Activated CD4-positive, alpha-beta memory T cell treated with anti-CD3 and anti-CD28 coated beads, Interleukin-2, amount 10 ng/mL, durations not matched to agents 7 days and 5 days (primary cell): ENCODE data around the gene GABARAPL2. TPM values are rescaled to one million over a fixed set of nuclear protein-coding genes. Genes with fewer than 3 reads are reported as not detected.

Experiments used
- total RNA-seq, 2 experiments: library from RNA; stranded (reverse); gene quantifications; one replicate each; pipeline ENCODE4 v1.2.3, GENCODE V29; 2021

Gene GABARAPL2
- total RNA-seq, 2 experiments from 2014 or later: 84.9 to 86.2 TPM

Other genes starting within 250 kb of the GABARAPL2 start
- gene CFDP1, start 132.9 kb upstream of the GABARAPL2 start, total RNA-seq: 10 to 100 TPM; 35.1 to 36.2 TPM
- gene TMEM170A, start 101.7 kb upstream of the GABARAPL2 start, total RNA-seq: 10 to 100 TPM; 30.8 to 33.9 TPM
- not detected for gene CHST6, start 70.9 kb upstream of the GABARAPL2 start, total RNA-seq
- gene CHST5, start 30.3 kb upstream of the GABARAPL2 start, total RNA-seq: under 1 TPM in 1 of 2 experiments, not detected in 1; 0.10 TPM
- gene TMEM231, start 10.1 kb upstream of the GABARAPL2 start, total RNA-seq: 1 to 10 TPM; 1.9 to 2.0 TPM
- 10 to 100 TPM; 50.7 to 56.0 TPM for gene ADAT1, start 56.9 kb downstream of the GABARAPL2 start, total RNA-seq
- 100 to 1,000 TPM; 169 to 170 TPM for gene KARS1, start 81.3 kb downstream of the GABARAPL2 start, total RNA-seq
- 10 to 100 TPM; 92.7 to 96.2 TPM for gene TERF2IP, start 81.4 kb downstream of the GABARAPL2 start, total RNA-seq
- not detected for gene CPHXL2, start 110.6 kb downstream of the GABARAPL2 start, total RNA-seq
- gene DUXB, start 135.1 kb downstream of the GABARAPL2 start, total RNA-seq: not detected
- not detected for gene CPHXL, start 160.1 kb downstream of the GABARAPL2 start, total RNA-seq